Kidney tubule cell (primary cell): ENCODE results near the gene AFDN.
A peak's percentile ranks its signal among the peaks of the same experiment; 100 is the strongest.
"Not testable (repeated sequence)": the region's sequence is repeated elsewhere in the genome, so short reads cannot be mapped to it uniquely, and the experiment has no call there.

Source experiments
- DNase-seq: peaks from one replicate; pipeline ENCODE4 v3.0.0-alpha.2; 2018; ENCODE audit warnings: low spot score

Gene AFDN

DNA sequence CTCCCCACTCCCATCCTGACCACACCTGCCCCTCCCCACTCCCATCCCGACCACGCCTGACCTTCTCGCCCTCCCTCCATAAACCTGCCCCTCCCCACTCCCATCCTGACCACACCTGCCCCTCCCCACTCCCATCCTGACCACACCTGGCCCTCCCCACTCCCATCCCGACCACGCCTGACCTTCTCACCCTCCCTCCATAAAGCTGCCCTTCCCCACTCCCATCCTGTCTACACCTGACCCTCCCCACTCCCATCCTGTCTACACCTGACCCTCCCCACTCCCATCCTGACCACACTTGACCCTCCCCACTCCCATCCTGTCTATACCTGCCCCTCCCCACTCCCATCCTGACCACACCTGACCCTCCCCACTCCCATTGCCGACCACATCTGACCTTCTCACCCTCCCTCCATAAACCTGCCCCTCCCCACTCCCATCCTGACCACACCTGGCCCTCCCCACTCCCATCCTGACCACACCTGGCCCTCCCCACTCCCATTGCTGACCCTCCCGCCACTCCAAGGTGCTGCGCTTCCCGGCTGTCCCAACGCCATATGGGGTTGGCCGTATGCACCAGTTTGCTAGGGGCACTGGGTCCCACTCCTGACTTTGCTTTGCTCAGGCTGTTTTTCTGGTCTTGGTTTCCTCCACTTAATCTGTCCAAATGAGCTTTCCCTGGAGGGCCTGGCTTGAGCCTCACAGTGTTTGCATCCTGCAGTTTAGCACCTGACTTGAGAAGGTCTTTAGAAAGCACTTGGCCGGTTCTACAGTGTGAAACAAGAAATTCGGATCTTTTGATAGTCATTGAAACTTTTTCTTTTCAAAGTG, 173.7 kb downstream of the AFDN start:
- DNase-seq, result no peak

DNA sequence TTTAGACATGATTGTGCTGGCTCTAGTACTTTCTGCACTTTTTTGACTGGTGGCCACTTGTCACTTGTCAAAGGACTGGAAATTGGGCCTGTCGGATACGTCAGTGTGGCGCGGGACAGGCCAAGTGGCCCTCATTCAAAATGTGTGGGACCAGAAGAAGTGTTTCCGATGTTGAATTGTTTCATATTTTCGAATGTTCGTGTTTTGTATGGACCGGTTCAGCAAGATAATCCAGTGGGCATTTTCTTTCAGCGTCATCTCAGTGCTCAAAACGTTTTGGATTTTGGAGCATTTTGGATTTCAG, 174.3 kb downstream of the AFDN start:
- DNase-seq, result no peak

DNA sequence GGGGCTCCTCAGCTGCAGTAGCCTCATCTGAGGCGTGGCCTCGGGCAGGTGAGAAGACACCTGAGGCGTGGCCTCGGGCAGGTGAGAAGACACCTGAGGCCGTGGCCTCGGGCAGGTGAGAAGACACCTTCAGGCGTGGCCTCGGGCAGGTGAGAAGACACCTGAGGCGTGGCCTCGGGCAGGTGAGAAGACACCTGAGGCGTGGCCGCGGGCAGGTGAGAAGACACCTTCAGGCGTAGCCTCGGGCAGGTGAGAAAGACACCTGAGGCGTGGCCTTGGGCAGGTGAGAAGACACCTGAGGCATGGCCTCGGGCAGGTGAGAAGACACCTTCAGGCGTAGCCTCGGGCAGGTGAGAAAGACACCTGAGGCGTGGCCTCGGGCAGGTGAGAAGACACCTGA, 174.8 kb downstream of the AFDN start:
- not testable (repeated sequence) for DNase-seq

DNA sequence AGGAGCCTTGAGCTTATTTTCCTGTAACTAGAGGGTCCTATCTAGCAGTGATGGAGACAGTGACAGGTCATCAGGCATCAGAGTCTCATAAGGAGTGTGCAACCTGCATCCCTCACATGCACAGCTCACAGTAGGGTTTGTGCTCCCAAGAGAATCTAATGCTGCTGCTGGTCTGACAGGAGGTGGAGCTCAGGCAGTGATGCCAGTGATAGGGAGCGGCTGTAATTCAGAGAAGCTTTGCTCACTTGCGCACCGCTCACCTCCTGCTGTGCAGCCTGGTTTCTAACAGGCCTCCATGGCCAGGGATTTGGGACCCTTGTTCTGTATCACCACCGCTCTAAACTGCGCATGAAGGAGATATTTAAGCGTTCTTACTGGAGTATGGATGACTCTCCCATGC, 176.1 kb downstream of the AFDN start:
- DNase-seq, result no peak

DNA sequence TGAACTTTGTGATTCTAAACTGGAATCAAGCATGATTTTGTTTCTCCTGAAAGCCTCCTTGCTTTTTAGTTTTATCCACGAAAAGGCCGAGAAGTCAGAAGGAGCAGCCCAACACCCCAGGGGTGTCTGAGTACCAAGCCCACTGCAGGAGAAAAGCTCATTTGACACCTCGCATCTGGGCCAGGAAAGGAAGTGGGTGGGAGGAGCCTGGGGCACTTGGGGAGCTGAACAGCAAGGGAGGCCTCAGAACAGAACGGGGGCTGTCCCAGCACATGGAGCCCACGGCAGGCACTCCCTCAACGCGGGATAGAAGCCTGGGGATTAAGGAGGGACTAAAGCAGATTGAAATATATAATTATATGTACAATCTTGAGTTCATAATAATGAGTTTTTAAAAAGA, 177.3 kb downstream of the AFDN start:
- no peak for DNase-seq

DNA sequence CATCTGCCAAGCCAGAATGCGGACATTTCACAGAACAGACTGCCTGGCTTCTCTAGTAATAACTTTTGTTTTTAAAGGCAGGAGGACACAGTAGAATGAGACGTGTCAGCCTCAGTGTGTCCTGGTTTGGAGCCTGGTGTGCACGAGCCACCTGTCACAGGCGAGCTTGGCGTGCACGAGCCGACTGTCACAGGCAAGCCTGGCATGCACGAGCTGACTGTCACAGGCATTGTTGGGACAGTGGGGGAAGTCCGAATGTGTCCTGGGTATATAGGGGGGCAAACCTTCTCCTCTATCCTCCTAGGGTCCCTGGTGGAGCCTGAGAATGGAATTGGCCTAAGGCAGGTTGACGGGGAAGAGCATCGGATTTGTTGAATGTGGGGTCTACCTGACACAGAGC, 178.2 kb downstream of the AFDN start:
- no peak for DNase-seq

DNA sequence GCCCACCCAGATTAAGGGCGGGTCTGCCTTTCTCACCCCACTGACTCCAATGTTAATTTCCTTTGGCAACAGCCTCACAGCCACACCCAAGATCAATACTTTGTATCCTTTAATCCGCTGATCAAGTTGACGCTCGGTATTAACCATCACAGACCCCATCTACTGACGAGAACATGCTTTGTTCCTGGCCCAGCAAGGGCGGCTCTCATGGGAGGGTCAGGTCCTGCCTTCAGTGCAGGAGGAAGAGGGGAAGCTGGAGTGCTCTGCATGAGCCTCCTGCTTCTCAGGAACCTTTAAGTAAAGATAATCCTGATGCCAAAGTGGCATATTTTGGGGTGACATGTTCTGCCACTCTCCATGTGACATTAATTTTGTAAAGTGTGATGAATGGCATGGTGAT, 179.1 kb downstream of the AFDN start:
- no peak for DNase-seq

DNA sequence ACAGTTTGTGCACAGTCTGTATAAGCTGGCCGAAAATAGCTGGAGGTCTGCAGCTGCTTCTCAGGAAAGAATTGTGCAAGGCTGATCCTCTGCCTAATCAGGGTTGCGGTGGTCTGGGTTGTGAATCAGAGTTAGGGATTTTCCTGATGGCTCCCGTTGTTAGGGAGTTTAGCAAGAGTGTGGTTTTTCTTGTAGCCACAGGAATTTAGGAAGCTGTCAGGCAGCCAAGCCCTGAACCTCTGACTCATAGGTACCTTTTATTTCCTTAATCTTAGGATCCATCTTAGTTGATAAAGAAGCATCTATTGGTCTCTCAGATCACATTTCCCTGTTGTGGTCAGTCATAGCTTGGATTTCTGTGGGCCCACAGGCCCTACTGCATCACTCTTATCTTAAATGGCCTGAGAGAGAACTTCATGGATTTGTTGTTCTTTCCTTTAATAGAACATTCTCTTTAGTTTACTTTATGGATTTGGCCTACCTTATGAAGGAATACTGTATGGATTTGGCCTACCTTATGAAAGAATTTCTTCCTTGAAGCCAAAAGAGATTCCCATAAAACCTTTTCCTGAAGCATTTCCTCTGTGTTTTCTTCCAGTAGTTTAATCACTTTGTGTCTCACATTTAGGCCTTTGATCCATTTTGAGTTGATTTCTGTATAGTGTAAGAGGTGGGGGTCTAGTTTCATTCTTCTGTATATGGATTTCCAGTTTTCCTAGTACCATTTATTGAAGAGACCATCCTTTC, 181.1 kb downstream of the AFDN start:
- DNase-seq, result peak; percentile 99

DNA sequence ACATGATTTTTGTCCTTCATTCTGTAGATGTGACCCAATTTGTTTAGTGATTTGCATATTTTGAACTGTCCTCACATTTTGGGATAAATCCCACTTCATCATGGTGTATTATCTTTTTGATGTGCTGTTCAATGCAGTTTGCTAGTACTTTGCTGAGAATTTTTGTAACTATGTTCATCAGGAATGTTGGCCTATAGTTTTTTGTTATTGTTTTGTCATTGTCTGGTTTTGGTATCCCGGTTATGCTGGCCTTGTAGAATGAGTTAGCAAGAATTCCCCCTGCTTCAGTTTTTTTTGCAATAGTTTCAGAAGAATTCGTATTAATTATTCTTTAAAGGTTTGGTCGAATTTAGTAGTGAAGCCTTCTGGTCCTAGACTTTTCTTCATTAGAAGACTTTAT, 182.6 kb downstream of the AFDN start:
- no peak for DNase-seq

DNA sequence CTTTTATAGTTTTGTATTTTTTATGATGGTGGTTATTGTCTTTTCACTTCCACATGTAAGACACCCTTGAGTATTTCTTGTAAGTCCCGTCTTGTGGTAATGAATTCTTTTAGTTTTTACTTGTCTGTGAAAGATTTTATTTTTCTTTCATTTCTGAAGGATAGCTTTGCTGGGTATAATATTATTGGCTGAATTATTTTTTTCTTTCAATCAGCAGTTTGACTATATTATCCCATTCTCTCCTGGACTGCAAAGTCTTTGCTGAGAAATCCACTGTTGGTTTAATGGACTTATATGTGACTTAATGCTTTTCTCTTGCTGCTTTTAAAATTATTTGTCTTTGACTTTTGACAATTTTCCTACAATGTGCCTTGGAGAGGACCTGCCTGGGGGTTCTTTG, 184.6 kb downstream of the AFDN start:
- DNase-seq, result no peak

DNA sequence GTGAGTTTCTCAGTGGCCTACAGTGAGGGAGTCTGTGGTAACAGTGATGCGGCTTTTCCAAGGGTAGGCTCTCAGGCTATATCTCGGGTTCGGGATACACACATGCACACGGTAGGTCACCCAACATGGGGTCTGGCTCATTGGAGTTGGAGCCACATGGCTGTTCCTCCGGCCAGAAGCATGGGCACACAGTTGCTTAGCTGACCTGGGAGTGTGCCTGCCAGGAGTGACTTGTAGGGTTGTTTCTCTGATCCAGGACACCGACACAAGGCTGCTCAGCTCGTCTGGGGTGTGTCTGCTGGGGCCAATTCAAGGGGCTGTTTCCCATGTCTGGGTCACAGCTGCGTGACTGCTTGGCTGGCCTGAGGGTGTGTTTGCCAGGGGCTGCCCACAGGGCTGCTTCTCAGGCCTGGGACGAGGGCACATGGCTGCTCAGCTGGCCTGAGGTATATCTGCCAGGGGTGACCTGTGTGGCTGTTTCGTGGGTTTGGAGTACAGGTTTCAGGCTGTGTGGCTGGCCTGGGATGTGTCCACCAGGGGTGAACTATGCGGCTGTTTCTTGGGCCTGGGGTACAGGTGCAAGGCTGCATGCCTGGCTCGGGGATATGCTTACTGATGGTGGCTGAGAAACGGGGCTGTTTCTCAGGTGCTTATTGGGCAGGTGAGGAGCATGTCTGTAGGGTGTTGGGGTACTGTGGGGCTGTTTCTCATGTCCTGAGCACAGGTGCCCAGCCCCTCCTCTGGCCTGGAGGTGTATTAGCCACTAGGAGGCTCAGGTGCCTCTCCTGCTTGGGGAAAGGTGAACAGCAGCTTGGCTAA, 185.9 kb downstream of the AFDN start:
- no peak for DNase-seq

DNA sequence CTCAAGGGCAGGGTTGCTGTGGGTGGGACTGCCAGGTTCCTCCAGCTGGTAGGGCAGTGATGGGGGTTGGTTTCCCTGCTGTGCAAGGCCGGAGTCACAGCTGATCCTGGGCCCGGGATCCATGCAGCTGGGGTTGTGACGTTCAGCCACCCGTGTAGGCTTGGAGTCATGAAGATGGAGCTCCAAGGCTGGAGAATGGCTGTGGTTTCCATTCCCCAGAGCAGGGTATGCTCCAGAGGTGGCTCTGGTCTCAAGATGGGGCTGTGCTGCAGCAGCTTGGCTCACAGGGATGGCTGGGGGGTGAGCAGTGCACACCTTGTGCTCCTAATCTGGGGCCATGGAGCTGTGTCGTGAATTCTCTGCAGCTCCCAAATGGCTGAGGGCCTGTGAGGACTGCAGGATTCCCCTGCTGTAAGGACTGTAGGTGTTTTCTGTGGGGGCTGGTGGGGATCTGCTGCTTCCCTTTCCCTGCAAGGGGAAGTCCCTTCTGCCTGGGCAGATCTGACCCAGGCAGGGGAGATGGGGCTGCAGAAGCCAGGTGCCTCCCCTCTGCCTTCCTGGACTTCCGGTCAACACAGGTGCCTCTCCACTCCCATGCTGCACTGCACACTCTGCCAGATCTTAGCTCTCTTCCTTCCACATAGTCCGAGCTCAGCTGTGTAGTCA, 186.7 kb downstream of the AFDN start:
- DNase-seq, result no peak

DNA sequence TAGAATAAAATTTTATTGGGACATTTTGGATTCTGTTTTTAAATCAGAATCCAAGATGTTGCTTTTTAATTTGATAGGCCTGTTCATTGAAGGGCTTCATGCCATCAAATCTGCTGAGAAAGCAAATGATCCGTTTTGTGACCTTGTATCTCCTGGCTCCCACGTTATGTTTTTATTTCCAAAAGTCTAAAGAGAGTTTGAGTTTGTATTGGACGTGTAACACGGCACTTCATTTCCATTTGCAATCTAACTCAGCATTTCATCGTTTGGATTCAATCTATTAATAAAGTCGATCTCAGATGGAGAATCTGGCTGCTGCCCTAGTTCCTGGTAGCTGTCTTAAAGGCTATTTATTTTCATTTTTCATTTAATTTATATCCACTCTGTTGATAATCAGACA, 187.7 kb downstream of the AFDN start:
- no peak for DNase-seq

DNA sequence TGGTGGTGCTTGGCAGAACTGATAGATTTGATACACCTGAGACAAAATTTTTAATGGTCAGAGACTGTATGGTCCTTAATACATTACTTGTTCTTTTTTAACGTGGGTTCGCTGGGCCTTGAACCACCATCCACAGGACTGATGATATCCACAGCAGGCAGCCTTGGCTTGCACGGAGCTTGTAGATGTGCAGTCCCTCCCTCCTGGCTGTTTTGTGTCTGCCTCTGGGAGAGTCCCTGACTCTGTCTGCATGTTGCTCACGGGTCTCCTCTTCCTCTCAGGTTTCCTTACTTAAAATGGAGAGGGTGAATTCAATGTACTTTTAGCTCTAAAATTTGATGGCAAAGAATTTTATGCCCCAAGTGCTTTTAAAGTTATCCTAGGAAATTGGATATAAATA, 188.3 kb downstream of the AFDN start:
- no peak for DNase-seq

DNA sequence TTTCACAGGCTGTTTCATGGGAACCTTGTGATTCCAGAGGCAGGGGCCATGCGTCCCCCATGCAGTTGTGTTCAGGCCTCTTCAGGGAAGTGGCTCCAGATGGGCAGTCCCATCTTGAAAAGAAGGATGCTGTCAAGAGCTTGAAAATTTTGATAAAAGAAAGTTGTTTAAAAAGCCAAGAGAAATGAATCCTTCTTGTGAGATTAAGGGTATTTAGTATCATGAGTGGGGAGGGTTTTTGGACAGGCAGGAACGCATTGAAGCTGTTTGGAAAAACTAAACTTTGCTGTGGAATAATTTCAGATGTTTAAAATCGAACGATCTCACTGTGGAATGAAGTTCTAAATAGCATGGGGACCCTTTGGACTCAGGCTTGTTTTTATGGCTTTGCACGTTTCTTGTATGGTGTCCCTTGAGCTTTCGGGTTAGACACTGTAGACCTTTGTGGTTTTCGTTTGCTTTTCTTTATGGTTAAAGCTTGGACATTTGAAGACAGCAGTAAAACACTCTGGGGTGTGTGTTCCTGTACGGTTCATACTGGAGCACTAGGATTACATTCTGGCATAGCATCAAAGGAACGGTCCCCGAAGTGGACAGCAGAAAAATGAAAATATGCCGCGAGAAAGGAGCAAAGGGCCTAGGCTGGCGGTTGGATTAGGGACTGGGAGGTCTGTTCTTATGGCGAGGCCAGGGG, 188.9 kb downstream of the AFDN start:
- no peak for DNase-seq

DNA sequence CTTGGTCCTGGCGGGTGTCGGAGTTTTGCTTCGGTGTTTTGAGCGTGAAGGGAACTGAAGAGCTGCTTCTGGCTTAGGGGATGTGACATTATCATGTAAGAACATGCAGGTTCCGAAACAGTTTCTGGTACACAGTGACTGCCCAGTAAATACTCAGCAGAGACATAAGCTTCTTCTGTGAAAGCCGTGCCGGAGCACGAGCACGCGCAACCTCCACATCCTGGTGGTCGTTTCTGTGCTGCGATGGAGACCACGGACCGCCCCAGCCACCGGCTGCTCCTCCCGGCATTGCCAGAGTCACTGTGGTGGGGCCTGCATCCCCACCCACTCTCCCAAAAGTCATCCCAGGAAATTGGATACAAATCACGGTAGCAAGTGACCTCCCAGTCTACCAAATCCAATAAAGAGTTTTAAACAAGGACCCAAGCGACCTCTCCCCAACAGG, 189.5 kb downstream of the AFDN start:
- no peak for DNase-seq

DNA sequence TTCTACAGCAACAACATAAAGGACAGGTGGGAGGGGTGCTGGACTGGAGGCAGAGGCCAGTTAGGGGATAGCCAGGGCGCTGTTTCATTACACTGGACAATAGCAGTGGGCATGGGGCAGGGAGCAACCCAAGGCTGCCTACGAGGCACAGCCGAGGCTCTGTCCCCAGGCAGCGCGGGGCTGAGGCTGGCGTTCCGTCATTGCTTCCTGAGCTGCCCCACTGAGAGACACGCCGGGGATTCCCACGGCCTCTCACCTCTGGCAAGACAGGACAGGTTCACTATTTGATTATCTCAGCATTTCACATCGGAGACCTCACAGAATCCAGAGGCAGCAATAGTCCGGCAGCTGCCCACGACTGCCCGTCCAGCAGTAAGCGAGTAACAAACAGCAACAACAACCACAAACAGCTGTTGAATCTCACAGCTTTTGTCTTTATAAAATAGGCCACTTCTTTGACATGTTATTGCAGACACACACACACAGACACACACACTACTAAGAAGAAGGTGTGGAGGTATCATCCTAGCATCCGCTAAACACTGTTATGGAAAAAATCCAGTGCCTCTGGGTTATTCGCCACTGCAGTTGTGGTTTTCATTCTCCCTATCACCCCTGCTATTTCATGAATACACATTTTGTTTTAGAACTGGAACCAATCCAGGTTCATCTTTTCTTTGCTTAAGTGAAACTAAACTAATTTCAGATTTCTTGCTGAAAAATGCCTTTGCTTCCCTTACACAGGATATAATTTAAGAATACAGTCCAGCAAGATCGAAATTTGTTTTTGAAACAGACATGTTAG, 190.2 kb downstream of the AFDN start:
- DNase-seq, result no peak

DNA sequence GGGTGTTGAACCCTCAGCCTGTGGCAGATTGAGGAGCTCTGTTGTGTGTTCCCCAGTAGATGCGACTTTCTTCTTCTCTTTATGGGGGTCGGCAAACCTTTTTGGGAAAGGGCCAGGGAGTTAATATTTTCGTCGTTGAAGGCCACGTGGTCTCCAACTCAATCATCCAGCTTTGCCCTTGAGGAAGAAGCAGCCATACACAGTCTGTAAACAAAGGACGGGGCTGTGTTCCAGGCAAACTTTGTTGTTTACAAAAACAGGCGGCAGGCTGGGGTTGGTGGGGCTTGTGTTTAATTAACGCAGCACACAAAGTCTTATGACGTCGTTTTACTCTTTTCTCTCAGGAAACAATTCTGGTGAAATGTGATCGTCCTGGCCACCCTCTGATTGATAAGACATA, 190.9 kb downstream of the AFDN start:
- DNase-seq, result no peak

DNA sequence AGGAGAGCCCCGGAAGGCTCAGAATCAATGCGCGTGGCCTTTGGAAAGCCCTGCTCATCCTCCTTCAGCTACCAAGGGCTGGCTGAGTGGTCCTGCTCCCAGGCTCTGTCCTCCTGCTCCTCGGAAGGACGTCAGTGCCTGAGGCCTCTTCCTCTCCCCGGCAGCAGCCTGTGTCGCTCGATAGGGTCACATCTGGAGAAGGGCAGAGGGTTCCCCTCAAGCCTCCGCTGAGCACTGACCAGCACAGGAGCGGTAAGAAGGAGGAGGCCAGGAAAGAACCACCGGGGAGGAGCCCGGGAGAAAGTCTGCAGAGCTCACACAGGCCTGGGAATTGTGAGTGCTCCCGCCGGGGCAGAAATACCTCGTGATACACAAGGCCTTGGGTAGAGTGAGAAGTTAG, 192.0 kb downstream of the AFDN start:
- no peak for DNase-seq

DNA sequence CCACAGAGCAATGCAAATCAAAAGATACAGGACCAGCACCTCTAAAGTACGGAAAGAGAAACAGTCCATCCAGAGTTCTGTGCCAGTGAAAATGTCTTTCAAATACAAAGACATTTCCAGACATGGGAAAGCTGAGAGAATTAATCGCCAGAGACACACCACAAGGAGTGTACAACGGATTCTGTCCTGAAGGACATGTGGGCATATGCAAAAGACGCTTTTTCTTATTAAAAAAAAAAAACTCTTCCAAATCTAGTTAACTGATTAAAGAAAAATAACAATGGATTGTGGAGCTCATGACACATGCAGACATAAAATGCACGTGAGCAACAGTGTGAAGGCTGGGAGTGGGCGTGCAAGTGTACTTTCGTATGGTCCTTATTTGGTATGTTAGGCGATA, 193.5 kb downstream of the AFDN start:
- DNase-seq, result no peak

DNA sequence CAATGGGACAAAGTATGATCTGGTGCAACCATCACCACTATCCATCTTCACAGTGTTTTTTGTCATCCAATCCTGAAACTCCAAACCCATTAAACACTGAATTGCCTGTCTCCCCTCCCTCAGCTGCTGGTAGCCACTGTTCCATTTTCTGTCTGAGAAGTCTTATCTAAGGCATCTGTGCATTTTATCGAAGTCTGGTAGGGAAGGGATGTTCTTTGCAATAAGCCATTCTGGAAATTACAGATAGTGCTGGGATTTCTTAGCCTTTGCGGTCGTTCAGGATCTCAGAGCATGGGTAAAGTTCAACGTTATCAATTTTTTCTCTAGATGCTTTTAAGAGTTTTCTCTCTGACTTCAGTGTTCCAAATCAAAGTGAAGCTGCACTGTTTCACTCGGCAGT, 194.9 kb downstream of the AFDN start:
- DNase-seq, result no peak
